Peyer's patch (tissue), 4 donors: Measurements from ENCODE around the gene ARID1B.

Experiments
- CTCF ChIP-seq, 6 experiments: fragments of 450-650 bp in 4 of 6; fragments of 200-600 bp in 2 of 6; sonication (generic) in 1 of 6; IDR thresholded peaks; one replicate each; pipeline ENCODE4 v1.5.1; 2017 to 2019; ENCODE audit warnings: antibody characterized with exemption in 6 of 6, mild to moderate bottlenecking in 3 of 6, moderate library complexity in 1 of 6
- POLR2A ChIP-seq, 2 donors: fragments of 450-650 bp; IDR thresholded peaks; one replicate each; pipeline ENCODE4 v1.5.1; 2017; ENCODE audit warnings: antibody characterized with exemption in 2 of 2, mild to moderate bottlenecking in 2 of 2, moderate library complexity in 2 of 2

GRCh38 chr6:156950531-156950930, 173.4 kb downstream of the ARID1B start:
- TF ChIP-seq POLR2A (IDR thresholded peaks at IDR 0.05) (no peak), CTCF (IDR thresholded peaks at IDR 0.05) (no peak)
